Measurements from ENCODE around the gene YES1. TPM values are rescaled to one million over a fixed set of nuclear protein-coding genes. Genes with fewer than 3 reads are reported as not detected.
A peak's percentile ranks its signal among the peaks of the same experiment; 100 is the strongest.

The YES1 gene
- total and polyA plus RNA-seq, 2 of the 13 experiments (the other 11 are each of a cell fraction or from before 2014, with no cell fraction given): 17.2 to 70.8 TPM

- TF ChIP-seq ZBTB43 (CRISPR knock-in tag; conservative IDR thresholded peaks at IDR 0.05) (peak; percentile 56), ZNF580 (CRISPR knock-in tag; IDR thresholded peaks at IDR 0.05; ENCODE audit: borderline replicate concordance, low read depth) (no peak), KLF6 (CRISPR knock-in tag; IDR thresholded peaks at IDR 0.05) (no peak), ZMAT3 (CRISPR knock-in tag; conservative IDR thresholded peaks at IDR 0.05) (no peak; the same call in 1 of the 2 replicates), THRA (CRISPR knock-in tag; IDR thresholded peaks at IDR 0.05; ENCODE audit: borderline replicate concordance) (no peak; the same call in 1 of the 2 replicates), ZNF143 (CRISPR knock-in tag; IDR thresholded peaks at IDR 0.05) (no peak), SRSF4 (IDR thresholded peaks at IDR 0.05; ENCODE audit: low read depth, low read length, poor library complexity, severe bottlenecking) (no peak), SAFB2 (CRISPR knock-in tag; IDR thresholded peaks at IDR 0.05; ENCODE audit: borderline replicate concordance, low read depth) (no peak; the same call in 1 of the 2 replicates), PHF21A (CRISPR knock-in tag; IDR thresholded peaks at IDR 0.05) (peak; percentile 20; the same call in 1 of the 2 replicates), SP4 (CRISPR knock-in tag; IDR thresholded peaks at IDR 0.05) (peak; percentile 69), TEAD2 (CRISPR knock-in tag; IDR thresholded peaks at IDR 0.05) (no peak; the same call in 1 of the 2 replicates), ZNF530 (CRISPR knock-in tag; IDR thresholded peaks at IDR 0.05; ENCODE audit: low read depth) (no peak), HBP1 (CRISPR knock-in tag; IDR thresholded peaks at IDR 0.05; ENCODE audit: low read depth) (no peak; the same call in 1 of the 2 replicates), MBNL3 (CRISPR knock-in tag; conservative IDR thresholded peaks at IDR 0.05) (no peak), HOXA3 (CRISPR knock-in tag; IDR thresholded peaks at IDR 0.05) (peak; percentile 81), ZFP36L2 (CRISPR knock-in tag; IDR thresholded peaks at IDR 0.05) (no peak), SNAPC2 (CRISPR knock-in tag; IDR thresholded peaks at IDR 0.05) (no peak), KLF16 (CRISPR knock-in tag; IDR thresholded peaks at IDR 0.05) (peak; percentile 91 to 94), HIVEP1 (CRISPR knock-in tag; IDR thresholded peaks at IDR 0.05) (no peak; the same call in 1 of the 2 replicates), MXD4 (CRISPR knock-in tag; IDR thresholded peaks at IDR 0.05) (no peak), KDM3A (CRISPR knock-in tag; IDR thresholded peaks at IDR 0.05; ENCODE audit: low read depth) (no peak; the same call in 1 of the 2 replicates), FOSL2 (CRISPR knock-in tag; IDR thresholded peaks at IDR 0.05) (no peak), MXI1 (IDR thresholded peaks at IDR 0.05; ENCODE audit: borderline replicate concordance, low read depth, low read length) (peak; percentile 45; the same call in 1 of the 3 replicates), MEIS1 (CRISPR knock-in tag; IDR thresholded peaks at IDR 0.05; ENCODE audit: borderline replicate concordance) (no peak; the same call in 1 of the 2 replicates), ZNF33B (CRISPR knock-in tag; IDR thresholded peaks at IDR 0.05) (no peak)
- TF ChIP-seq, protein P1, sequence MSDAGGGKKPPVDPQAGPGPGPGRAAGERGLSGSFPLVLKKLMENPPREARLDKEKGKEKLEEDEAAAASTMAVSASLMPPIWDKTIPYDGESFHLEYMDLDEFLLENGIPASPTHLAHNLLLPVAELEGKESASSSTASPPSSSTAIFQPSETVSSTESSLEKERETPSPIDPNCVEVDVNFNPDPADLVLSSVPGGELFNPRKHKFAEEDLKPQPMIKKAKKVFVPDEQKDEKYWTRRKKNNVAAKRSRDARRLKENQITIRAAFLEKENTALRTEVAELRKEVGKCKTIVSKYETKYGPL (CRISPR knock-in tag; IDR thresholded peaks at IDR 0.05): no peak
Measured at GRCh38 chr18:812376-813171, 532 bp upstream of the YES1 start (continued).

Measured in HepG2 (cell line).